Rectal smooth muscle tissue (tissue), 1 donor: ENCODE data around the gene CNGA1.
"Not testable (repeated sequence)": the region's sequence is repeated elsewhere in the genome, so short reads cannot be mapped to it uniquely, and the experiment has no call there.

Experiments used
- H3K27ac ChIP-seq: one replicate; pipeline ENCODE4 v1.7.0; 2013; ENCODE audit warnings: low read depth, low read length, inconsistent platforms
- H3K27me3 ChIP-seq: one replicate; pipeline ENCODE4 v1.7.0; 2013; ENCODE audit warnings: low read length; ENCODE audit not compliant: control insufficient read depth, insufficient read depth
- H3K36me3 ChIP-seq: one replicate; pipeline ENCODE4 v1.7.0; 2013; ENCODE audit warnings: low read length; ENCODE audit not compliant: control insufficient read depth, insufficient read depth
- H3K4me1 ChIP-seq: one replicate; pipeline ENCODE4 v1.7.0; 2013; ENCODE audit warnings: low read length; ENCODE audit not compliant: control insufficient read depth, insufficient read depth
- H3K4me3 ChIP-seq: one replicate; pipeline ENCODE4 v1.7.0; 2013; ENCODE audit warnings: low read length
- H3K9ac ChIP-seq: one replicate; pipeline ENCODE4 v1.7.0; 2013; ENCODE audit warnings: low read length

The CNGA1 gene

GRCh38 chr4:47936336-47936735 is 80.1 kb downstream of the CNGA1 start:
- Histone ChIP-seq H3K27ac (no peak overlapping the region), H3K36me3 (no peaks in the 10 kb centered on the region), H3K4me1 (no peaks in the 10 kb centered on the region), H3K9ac (no peak overlapping the region), H3K4me3 (no peak overlapping the region), H3K27me3 (no peaks in the 10 kb centered on the region)

- Histone ChIP-seq H3K36me3 (no peaks in the 10 kb centered on the region), H3K27ac (no peak overlapping the region), H3K4me1 (no peaks in the 10 kb centered on the region), H3K27me3 (no peaks in the 10 kb centered on the region), H3K4me3 (no peak overlapping the region), H3K9ac (no peak overlapping the region)
These were observed 82.6 kb downstream of the CNGA1 start for GRCh38 chr4:47933840-47934239.

- H3K9ac ChIP-seq, result no peak overlapping the region
- no peaks in the 10 kb centered on the region for H3K4me1 ChIP-seq
- no peaks in the 10 kb centered on the region for H3K27me3 ChIP-seq
- H3K4me3 ChIP-seq, result no peak overlapping the region
- no peak overlapping the region for H3K27ac ChIP-seq
- H3K36me3 ChIP-seq, result no peaks in the 10 kb centered on the region
These were observed 85.3 kb downstream of the CNGA1 start for GRCh38 chr4:47930971-47931804.

- H3K36me3 ChIP-seq, result no peaks in the 10 kb centered on the region
- no peak overlapping the region for H3K4me3 ChIP-seq
These were observed 86.7 kb downstream of the CNGA1 start for GRCh38 chr4:47929682-47930201.

GRCh38 chr4:47926667-47927258 is 89.7 kb downstream of the CNGA1 start:
- H3K27ac ChIP-seq, result no peak overlapping the region
- H3K36me3 ChIP-seq, result no peaks in the 10 kb centered on the region
- H3K4me1 ChIP-seq, result no peaks in the 10 kb centered on the region
- H3K27me3 ChIP-seq, result no peaks in the 10 kb centered on the region
- no peak overlapping the region for H3K9ac ChIP-seq
- H3K4me3 ChIP-seq, result peak overlapping the region; percentile 40

More at GRCh38 chr4:47929682-47930201, 86.7 kb downstream of the CNGA1 start:
- Histone ChIP-seq H3K9ac (no peak overlapping the region), H3K27me3 (no peaks in the 10 kb centered on the region), H3K4me1 (no peaks in the 10 kb centered on the region), H3K27ac (no peak overlapping the region)

GRCh38 chr4:47923261-47923608 is 93.2 kb downstream of the CNGA1 start:
- not testable (repeated sequence) for H3K4me1 ChIP-seq, H3K36me3 ChIP-seq, H3K4me3 ChIP-seq, H3K27ac ChIP-seq, H3K9ac ChIP-seq, H3K27me3 ChIP-seq

- H3K4me1 ChIP-seq, H3K36me3 ChIP-seq, H3K4me3 ChIP-seq: not testable (repeated sequence)
These were observed 93.8 kb downstream of the CNGA1 start for GRCh38 chr4:47922436-47923260.

GRCh38 chr4:47917163-47917562 is 99.3 kb downstream of the CNGA1 start:
- not testable (repeated sequence) for H3K36me3 ChIP-seq, H3K9ac ChIP-seq, H3K4me3 ChIP-seq, H3K4me1 ChIP-seq, H3K27me3 ChIP-seq, H3K27ac ChIP-seq

More at GRCh38 chr4:47922436-47923260, 93.8 kb downstream of the CNGA1 start:
- not testable (repeated sequence) for H3K27me3 ChIP-seq, H3K27ac ChIP-seq, H3K9ac ChIP-seq

- H3K4me3 ChIP-seq, result no peak overlapping the region
- no peaks in the 10 kb centered on the region for H3K27me3 ChIP-seq
- H3K36me3 ChIP-seq, result no peaks in the 10 kb centered on the region
- no peak overlapping the region for H3K27ac ChIP-seq
- no peak overlapping the region for H3K9ac ChIP-seq
- H3K4me1 ChIP-seq, result no peaks in the 10 kb centered on the region
These were observed 101.1 kb downstream of the CNGA1 start for GRCh38 chr4:47915378-47915777.

- no peak overlapping the region for H3K27ac ChIP-seq
- no peak overlapping the region for H3K9ac ChIP-seq
- H3K27me3 ChIP-seq, result no peaks in the 10 kb centered on the region
- H3K4me1 ChIP-seq, result no peaks in the 10 kb centered on the region
- H3K36me3 ChIP-seq, result no peaks in the 10 kb centered on the region
- peak overlapping the region; percentile 81 for H3K4me3 ChIP-seq
These were observed 101.6 kb downstream of the CNGA1 start for GRCh38 chr4:47914926-47915237.

GRCh38 chr4:47914220-47914925 is 102.1 kb downstream of the CNGA1 start, which contains the start of gene NFXL1:
TSS of gene NFXL1 (minus strand) at chr4:47914583. CDS start at chr4:47914203, 380 bp downstream.
- Histone ChIP-seq H3K36me3 (no peaks in the 10 kb centered on the region), H3K4me1 (no peaks in the 10 kb centered on the region), H3K27me3 (no peaks in the 10 kb centered on the region), H3K9ac (peak within 1 kb of the TSS; percentile 81), H3K27ac (peak within 1 kb of the TSS; percentile 33), H3K4me3 (peak within 1 kb of the TSS; percentile 90)

- Histone ChIP-seq H3K36me3 (peaks cover 2% of the 10 kb centered on the region), H3K4me3 (peak overlapping the region; percentile 90), H3K4me1 (no peaks in the 10 kb centered on the region), H3K9ac (peak overlapping the region; percentile 81), H3K27me3 (no peaks in the 10 kb centered on the region), H3K27ac (peak overlapping the region; percentile 33)
These were observed 102.6 kb downstream of the CNGA1 start for GRCh38 chr4:47913861-47914219.
